ENCODE data around the gene ENOX1.

Gene ENOX1

DNA sequence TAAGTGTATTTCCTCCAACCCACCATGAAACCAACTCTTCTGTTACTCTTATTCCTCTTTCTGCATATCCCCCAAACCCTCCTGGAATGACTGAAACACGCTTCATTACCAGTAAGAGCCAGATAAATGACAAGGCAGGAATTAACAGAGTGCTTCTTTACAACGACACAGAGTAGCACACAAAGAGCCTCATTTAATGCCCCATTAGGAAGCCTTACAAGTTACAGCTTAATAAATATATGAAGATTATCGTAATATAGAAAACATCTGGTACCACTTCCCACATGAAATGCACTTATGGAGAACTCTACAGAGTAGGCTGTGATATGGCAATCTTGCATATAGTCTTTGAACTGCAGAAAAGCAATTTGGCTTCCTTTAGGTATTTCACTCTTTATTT is 116.8 kb downstream of the ENOX1 start:
- no peaks in the 10 kb centered on the region for H3K9me3 ChIP-seq (ENCODE audit: control insufficient read depth, low read length)
- no peaks in the 10 kb centered on the region for H3K4me1 ChIP-seq (ENCODE audit: control insufficient read depth, insufficient read depth, low read length, poor library complexity, severe bottlenecking)
- no peak overlapping the region for H3K27ac ChIP-seq (ENCODE audit: low read depth, low read length, severe bottlenecking)
- WGBS, 2 experiments (ENCODE audit: insufficient coverage in 2 of 2), result no CpG with 5 or more reads among the region's 3 CpGs
- no peaks in the 10 kb centered on the region for H3K36me3 ChIP-seq (ENCODE audit: control insufficient read depth, insufficient read depth, low read length)
- H3K4me3 ChIP-seq (ENCODE audit: extremely low read depth, insufficient read depth, low read length, poor library complexity, severe bottlenecking), result no peak overlapping the region

DNA sequence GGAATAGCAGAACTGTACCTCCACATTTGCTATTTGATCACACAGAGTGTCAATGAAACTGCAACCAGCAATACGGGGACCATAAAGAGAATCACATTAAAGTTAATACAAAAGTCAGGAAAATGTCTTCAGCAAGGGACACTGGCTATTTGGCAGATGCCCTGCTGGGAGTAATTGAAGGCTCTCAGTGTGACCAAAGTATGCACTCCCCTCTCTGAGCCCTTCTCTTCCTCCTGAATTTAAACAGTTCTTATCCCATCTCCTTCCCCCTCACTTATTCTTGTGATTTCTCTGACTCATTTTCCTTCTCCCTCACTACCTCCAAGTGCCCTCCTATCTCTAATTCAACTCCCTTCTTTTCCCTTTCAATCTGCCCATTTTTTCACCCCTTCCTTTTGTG is 117.7 kb downstream of the ENOX1 start:
- no peaks in the 10 kb centered on the region for H3K9me3 ChIP-seq (ENCODE audit: control insufficient read depth, low read length)
- H3K4me1 ChIP-seq (ENCODE audit: control insufficient read depth, insufficient read depth, low read length, poor library complexity, severe bottlenecking), result peaks cover 4% of the 10 kb centered on the region
- H3K27ac ChIP-seq (ENCODE audit: low read depth, low read length, severe bottlenecking), result no peak overlapping the region
- H3K36me3 ChIP-seq (ENCODE audit: control insufficient read depth, insufficient read depth, low read length), result no peaks in the 10 kb centered on the region
- WGBS, 2 experiments (ENCODE audit: insufficient coverage in 2 of 2), result 0 to 33% methylated on average over 1 of the region's 1 CpG
- no peak overlapping the region for H3K4me3 ChIP-seq (ENCODE audit: extremely low read depth, insufficient read depth, low read length, poor library complexity, severe bottlenecking)

DNA sequence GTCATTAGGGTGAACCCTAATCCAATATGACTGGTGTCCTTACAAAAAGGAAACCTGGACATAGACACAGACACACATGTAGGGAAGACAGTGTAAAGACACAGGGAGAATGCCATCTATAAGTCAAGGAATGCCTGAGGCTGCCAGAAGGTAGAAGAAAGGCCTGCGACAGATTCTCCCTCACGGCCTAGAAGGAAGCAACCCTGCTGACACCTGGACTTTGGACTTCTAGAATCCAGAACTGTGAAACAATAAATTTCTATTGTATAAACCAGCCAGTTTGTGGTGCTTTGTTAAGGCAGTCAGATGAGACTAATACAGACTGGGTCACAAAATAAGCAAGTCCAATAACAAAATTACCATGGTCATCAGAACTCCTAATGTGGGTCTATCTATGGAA is 120.4 kb downstream of the ENOX1 start:
- no peaks in the 10 kb centered on the region for H3K9me3 ChIP-seq (ENCODE audit: control insufficient read depth, low read length)
- 83 to 94% methylated on average over 2 of the region's 2 CpGs for WGBS, 2 experiments (ENCODE audit: insufficient coverage in 2 of 2)
- H3K4me1 ChIP-seq (ENCODE audit: control insufficient read depth, insufficient read depth, low read length, poor library complexity, severe bottlenecking), result peaks cover 4% of the 10 kb centered on the region
- no peak overlapping the region for H3K27ac ChIP-seq (ENCODE audit: low read depth, low read length, severe bottlenecking)
- H3K36me3 ChIP-seq (ENCODE audit: control insufficient read depth, insufficient read depth, low read length), result no peaks in the 10 kb centered on the region
- no peak overlapping the region for H3K4me3 ChIP-seq (ENCODE audit: extremely low read depth, insufficient read depth, low read length, poor library complexity, severe bottlenecking)

DNA sequence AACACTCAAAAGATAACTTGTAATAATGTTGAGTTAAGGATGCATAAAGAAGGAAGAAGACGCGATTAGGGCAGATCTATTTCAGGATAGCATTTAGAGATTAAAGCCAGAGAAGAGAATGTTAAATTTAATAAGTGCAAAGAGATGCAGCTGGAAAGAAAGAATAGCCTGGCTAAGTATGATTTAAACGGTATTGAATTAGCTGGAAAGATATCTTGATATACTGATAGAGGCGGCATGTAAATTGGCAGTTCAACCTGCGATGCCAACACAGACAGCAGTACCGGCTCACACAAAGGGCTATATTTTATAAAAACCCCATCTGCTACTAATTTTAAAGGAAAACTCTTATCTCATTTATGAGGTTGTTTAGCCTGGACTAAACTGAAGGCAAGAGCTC is 121.4 kb downstream of the ENOX1 start:
- Histone ChIP-seq H3K27ac (ENCODE audit: low read depth, low read length, severe bottlenecking) (no peak overlapping the region), H3K36me3 (ENCODE audit: control insufficient read depth, insufficient read depth, low read length) (no peaks in the 10 kb centered on the region), H3K9me3 (ENCODE audit: control insufficient read depth, low read length) (no peaks in the 10 kb centered on the region), H3K4me1 (ENCODE audit: control insufficient read depth, insufficient read depth, low read length, poor library complexity, severe bottlenecking) (peaks cover 4% of the 10 kb centered on the region), H3K4me3 (ENCODE audit: extremely low read depth, insufficient read depth, low read length, poor library complexity, severe bottlenecking) (no peak overlapping the region)
- 93 to 98% methylated on average over 3 of the region's 6 CpGs for WGBS, 2 experiments (ENCODE audit: insufficient coverage in 2 of 2)

DNA sequence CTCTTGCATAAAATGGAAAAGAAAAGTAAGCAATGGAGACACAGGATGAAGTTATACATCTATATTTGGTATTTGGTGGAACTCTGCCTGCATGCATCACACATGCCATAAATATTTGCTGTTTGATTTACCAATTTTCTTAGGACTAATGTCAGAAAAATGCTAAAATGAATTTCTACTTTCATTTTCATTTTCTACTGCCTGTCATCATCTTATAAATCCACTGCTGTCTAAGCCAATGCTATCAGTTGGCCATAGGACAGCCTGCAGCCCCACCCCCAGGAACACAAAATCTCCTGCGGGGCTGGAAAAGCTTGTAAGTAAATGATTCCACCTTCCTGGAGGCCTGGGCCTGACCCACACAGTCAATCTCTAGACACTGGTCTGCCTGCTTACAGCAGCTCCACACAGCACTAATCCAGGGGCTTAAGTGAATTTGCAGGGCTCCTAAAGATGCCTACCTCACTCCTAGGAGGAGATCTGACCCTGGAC is 122.0 kb downstream of the ENOX1 start:
- WGBS, 2 experiments (ENCODE audit: insufficient coverage in 2 of 2), result 60 to 80% methylated on average over 1 of the region's 1 CpG
- H3K27ac ChIP-seq (ENCODE audit: low read depth, low read length, severe bottlenecking), result no peak overlapping the region

DNA sequence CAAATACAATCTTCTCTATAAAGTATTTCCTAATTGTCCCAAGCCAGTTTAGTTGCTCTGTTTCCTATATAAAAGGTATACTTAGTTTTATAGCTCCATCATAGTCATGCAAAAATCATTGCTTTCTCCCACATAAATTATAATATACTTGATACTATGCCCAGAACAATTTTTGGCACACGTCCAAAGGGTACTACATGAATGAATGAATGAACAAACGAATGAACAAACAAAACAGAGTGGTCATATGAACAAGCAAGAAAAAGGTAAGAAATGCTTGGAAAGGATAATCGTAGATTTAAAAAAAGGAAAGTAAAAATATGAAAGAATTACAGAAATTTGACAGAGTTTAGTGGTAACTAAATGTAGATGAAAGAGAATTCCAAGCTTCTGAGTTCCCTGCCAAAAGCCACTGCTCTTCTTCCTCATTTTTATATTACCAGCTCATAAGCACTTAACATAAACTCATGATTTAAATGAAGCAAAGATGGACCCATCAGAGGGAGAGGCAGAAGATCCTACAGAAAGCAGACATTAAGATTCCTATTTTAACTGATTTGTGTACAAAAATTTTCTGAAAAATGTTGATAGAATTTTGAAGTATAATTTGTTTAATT is 123.2 kb downstream of the ENOX1 start:
- no peak overlapping the region for H3K4me3 ChIP-seq (ENCODE audit: extremely low read depth, insufficient read depth, low read length, poor library complexity, severe bottlenecking)
- peaks cover 4% of the 10 kb centered on the region for H3K4me1 ChIP-seq (ENCODE audit: control insufficient read depth, insufficient read depth, low read length, poor library complexity, severe bottlenecking)
- H3K36me3 ChIP-seq (ENCODE audit: control insufficient read depth, insufficient read depth, low read length), result no peaks in the 10 kb centered on the region
- no peaks in the 10 kb centered on the region for H3K9me3 ChIP-seq (ENCODE audit: control insufficient read depth, low read length)
- 82 to 100% methylated on average over 2 of the region's 3 CpGs for WGBS, 2 experiments (ENCODE audit: insufficient coverage in 2 of 2)
- no peak overlapping the region for H3K27ac ChIP-seq (ENCODE audit: low read depth, low read length, severe bottlenecking)

More for the DNA sequence above, 122.0 kb downstream of the ENOX1 start:
- Histone ChIP-seq H3K4me1 (ENCODE audit: control insufficient read depth, insufficient read depth, low read length, poor library complexity, severe bottlenecking) (peaks cover 4% of the 10 kb centered on the region), H3K36me3 (ENCODE audit: control insufficient read depth, insufficient read depth, low read length) (no peaks in the 10 kb centered on the region), H3K9me3 (ENCODE audit: control insufficient read depth, low read length) (no peaks in the 10 kb centered on the region), H3K4me3 (ENCODE audit: extremely low read depth, insufficient read depth, low read length, poor library complexity, severe bottlenecking) (no peak overlapping the region)

DNA sequence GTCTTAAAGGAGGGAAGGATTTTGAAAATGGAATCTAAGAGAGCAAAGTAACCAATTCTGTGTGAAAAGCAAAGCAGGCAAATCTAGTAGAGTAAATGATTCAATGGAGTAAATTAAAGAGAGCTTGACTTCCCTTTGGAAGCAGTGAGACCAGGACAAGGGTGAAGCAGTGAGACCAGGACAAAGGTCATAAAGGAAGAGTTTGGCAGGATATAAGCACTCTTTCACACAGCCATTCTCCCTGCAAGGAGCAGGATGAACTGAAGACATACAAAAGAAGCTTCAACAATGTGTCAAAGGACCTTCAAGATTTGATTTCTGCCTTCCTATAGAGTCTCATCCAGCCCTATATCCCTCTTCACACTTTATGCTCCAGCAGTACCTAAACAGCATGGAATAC is 123.8 kb downstream of the ENOX1 start:
- Histone ChIP-seq H3K4me1 (ENCODE audit: control insufficient read depth, insufficient read depth, low read length, poor library complexity, severe bottlenecking) (peaks cover 4% of the 10 kb centered on the region), H3K27ac (ENCODE audit: low read depth, low read length, severe bottlenecking) (no peak overlapping the region), H3K9me3 (ENCODE audit: control insufficient read depth, low read length) (no peaks in the 10 kb centered on the region), H3K4me3 (ENCODE audit: extremely low read depth, insufficient read depth, low read length, poor library complexity, severe bottlenecking) (no peak overlapping the region), H3K36me3 (ENCODE audit: control insufficient read depth, insufficient read depth, low read length) (no peaks in the 10 kb centered on the region)

DNA sequence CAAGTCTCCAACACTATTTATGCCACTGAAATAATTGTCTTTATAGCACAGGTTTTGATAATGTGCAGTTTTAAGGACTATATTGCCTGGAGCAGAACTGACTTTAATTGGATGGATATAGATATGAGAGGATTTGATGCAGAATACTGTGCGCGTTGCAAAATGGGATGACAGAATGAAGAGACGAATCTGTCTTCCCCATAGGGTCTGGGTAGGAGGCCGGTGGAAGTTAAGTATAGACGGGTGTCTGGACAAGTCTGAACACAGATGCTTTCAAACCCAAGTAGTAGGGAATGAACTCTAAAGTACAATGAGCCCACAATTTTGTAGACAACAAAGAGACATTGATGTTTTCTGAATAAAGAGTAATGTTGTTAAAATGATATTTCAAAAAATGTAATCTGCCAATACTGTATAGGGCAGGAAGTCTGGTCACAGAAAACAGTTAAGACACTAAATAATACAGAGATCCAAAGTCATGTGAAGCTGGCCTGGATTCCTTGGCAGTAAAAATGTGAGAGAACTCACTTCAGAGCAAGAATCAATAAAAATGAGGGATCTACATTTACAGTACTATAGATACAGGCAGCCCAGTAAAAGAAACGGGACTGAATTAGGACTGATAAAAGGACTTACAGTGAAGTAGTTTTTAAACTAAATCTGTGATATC is 125.5 kb downstream of the ENOX1 start:
- Histone ChIP-seq H3K27ac (ENCODE audit: low read depth, low read length, severe bottlenecking) (no peak overlapping the region), H3K9me3 (ENCODE audit: control insufficient read depth, low read length) (no peaks in the 10 kb centered on the region), H3K36me3 (ENCODE audit: control insufficient read depth, insufficient read depth, low read length) (no peaks in the 10 kb centered on the region), H3K4me1 (ENCODE audit: control insufficient read depth, insufficient read depth, low read length, poor library complexity, severe bottlenecking) (peaks cover 4% of the 10 kb centered on the region), H3K4me3 (ENCODE audit: extremely low read depth, insufficient read depth, low read length, poor library complexity, severe bottlenecking) (no peak overlapping the region)
- 68 to 78% methylated on average over 5 of the region's 6 CpGs for WGBS, 2 experiments (ENCODE audit: insufficient coverage in 2 of 2)

DNA sequence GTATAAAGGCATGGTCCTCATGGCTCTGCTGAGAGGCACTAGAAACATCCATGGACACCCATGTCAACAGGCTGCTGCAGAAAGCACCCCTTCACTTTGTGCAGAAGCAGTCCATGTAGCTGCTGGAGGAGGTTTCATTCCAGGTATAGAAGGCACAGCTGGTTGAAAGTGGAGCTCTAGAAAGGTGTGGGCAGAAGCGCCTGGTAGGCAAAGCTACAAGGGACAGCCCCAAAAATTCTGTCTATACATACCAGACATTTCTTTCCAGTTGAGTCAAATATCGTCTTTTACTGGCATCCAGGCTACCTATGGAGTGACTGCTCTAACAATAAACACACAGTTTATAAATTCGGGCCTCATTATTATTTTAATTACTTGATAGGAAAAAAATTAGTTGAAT is 129.3 kb downstream of the ENOX1 start:
- no peaks in the 10 kb centered on the region for H3K9me3 ChIP-seq (ENCODE audit: control insufficient read depth, low read length)
- no peaks in the 10 kb centered on the region for H3K4me1 ChIP-seq (ENCODE audit: control insufficient read depth, insufficient read depth, low read length, poor library complexity, severe bottlenecking)
- no peak overlapping the region for H3K4me3 ChIP-seq (ENCODE audit: extremely low read depth, insufficient read depth, low read length, poor library complexity, severe bottlenecking)
- 100% methylated on average over 1 of the region's 3 CpGs; no CpG with 5 or more reads in 1 of the 2 experiments for WGBS, 2 experiments (ENCODE audit: insufficient coverage in 2 of 2)
- no peak overlapping the region for H3K27ac ChIP-seq (ENCODE audit: low read depth, low read length, severe bottlenecking)
- no peaks in the 10 kb centered on the region for H3K36me3 ChIP-seq (ENCODE audit: control insufficient read depth, insufficient read depth, low read length)

DNA sequence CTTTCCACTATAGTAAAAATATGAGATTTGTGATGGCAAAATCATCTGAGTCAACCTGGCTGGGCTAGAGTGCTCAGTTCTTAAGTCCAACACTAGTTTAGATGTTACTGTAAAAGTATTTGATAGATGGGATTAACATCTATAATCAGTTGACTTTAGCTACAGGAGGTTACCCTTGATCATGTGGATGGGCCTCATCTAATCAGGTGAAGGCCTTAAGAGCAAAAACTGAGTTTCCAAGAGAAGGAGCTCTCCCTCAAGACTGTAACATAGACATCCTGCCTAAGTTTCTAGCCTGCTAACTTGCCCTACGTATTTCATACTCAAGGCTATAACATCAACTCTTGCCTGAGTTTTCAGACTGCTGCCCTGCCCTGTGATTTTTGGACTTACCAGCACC is 132.8 kb downstream of the ENOX1 start:
- Histone ChIP-seq H3K4me1 (ENCODE audit: control insufficient read depth, insufficient read depth, low read length, poor library complexity, severe bottlenecking) (no peaks in the 10 kb centered on the region), H3K27ac (ENCODE audit: low read depth, low read length, severe bottlenecking) (no peak overlapping the region), H3K36me3 (ENCODE audit: control insufficient read depth, insufficient read depth, low read length) (no peaks in the 10 kb centered on the region), H3K4me3 (ENCODE audit: extremely low read depth, insufficient read depth, low read length, poor library complexity, severe bottlenecking) (no peak overlapping the region), H3K9me3 (ENCODE audit: control insufficient read depth, low read length) (no peaks in the 10 kb centered on the region)
- WGBS, 2 experiments (ENCODE audit: insufficient coverage in 2 of 2), result 67 to 100% methylated on average over 1 of the region's 1 CpG

DNA sequence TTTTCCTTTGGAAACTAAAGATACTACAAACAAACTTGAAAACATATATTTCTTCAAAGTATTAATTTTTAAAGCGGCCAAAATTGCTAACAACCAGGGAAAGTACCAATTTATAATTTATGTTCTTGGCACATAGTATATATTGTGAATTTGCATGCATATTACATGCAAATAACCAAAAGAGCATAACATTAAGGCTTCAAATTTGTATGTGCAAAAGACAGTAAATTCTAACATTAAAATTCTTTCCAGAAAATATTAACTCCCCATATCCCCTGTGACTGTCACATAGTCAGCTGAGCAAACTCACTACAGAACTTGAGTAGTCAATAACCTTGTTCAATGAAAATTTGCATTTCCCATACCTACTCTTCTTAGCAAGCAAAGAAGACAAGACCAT is 133.4 kb downstream of the ENOX1 start:
- no peak overlapping the region for H3K27ac ChIP-seq (ENCODE audit: low read depth, low read length, severe bottlenecking)
- no CpG with 5 or more reads among the region's 1 CpG for WGBS, 2 experiments (ENCODE audit: insufficient coverage in 2 of 2)
- no peaks in the 10 kb centered on the region for H3K4me1 ChIP-seq (ENCODE audit: control insufficient read depth, insufficient read depth, low read length, poor library complexity, severe bottlenecking)
- H3K36me3 ChIP-seq (ENCODE audit: control insufficient read depth, insufficient read depth, low read length), result no peaks in the 10 kb centered on the region
- no peaks in the 10 kb centered on the region for H3K9me3 ChIP-seq (ENCODE audit: control insufficient read depth, low read length)
- no peak overlapping the region for H3K4me3 ChIP-seq (ENCODE audit: extremely low read depth, insufficient read depth, low read length, poor library complexity, severe bottlenecking)

Data from mesodermal cell (in vitro differentiated cells).